Measurements from ENCODE around the gene APOBEC2. TPM values are rescaled to one million over a fixed set of nuclear protein-coding genes. Genes with fewer than 3 reads are reported as not detected.

The APOBEC2 gene
- total and polyA plus RNA-seq, 9 of the 15 experiments (the other 6 are each of a cell fraction or from before 2014, with no cell fraction given) = 0.25 to 1.6 TPM; not detected in 7

DNA sequence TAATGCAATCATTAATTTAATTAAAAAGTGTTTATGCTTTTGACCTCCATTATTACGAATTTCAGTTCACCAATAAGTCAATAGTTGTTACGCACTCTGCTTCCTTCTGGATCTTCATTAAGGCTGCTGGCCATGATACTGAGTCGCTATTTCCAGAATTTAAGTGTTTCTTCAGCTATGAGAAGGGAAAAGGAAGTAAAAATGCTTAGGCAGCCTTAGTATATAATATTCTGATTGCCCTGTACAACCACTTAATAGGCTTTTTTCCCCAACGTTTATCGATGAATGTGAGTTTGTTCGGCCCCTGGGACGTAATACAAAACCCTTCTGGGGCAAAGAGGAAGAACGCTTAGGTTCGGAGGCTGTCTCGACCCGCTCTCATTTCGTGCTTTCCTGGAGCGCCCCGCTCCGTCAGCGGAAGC, 18.5 kb downstream of the APOBEC2 start (continued):
- TF ChIP-seq, protein P1, sequence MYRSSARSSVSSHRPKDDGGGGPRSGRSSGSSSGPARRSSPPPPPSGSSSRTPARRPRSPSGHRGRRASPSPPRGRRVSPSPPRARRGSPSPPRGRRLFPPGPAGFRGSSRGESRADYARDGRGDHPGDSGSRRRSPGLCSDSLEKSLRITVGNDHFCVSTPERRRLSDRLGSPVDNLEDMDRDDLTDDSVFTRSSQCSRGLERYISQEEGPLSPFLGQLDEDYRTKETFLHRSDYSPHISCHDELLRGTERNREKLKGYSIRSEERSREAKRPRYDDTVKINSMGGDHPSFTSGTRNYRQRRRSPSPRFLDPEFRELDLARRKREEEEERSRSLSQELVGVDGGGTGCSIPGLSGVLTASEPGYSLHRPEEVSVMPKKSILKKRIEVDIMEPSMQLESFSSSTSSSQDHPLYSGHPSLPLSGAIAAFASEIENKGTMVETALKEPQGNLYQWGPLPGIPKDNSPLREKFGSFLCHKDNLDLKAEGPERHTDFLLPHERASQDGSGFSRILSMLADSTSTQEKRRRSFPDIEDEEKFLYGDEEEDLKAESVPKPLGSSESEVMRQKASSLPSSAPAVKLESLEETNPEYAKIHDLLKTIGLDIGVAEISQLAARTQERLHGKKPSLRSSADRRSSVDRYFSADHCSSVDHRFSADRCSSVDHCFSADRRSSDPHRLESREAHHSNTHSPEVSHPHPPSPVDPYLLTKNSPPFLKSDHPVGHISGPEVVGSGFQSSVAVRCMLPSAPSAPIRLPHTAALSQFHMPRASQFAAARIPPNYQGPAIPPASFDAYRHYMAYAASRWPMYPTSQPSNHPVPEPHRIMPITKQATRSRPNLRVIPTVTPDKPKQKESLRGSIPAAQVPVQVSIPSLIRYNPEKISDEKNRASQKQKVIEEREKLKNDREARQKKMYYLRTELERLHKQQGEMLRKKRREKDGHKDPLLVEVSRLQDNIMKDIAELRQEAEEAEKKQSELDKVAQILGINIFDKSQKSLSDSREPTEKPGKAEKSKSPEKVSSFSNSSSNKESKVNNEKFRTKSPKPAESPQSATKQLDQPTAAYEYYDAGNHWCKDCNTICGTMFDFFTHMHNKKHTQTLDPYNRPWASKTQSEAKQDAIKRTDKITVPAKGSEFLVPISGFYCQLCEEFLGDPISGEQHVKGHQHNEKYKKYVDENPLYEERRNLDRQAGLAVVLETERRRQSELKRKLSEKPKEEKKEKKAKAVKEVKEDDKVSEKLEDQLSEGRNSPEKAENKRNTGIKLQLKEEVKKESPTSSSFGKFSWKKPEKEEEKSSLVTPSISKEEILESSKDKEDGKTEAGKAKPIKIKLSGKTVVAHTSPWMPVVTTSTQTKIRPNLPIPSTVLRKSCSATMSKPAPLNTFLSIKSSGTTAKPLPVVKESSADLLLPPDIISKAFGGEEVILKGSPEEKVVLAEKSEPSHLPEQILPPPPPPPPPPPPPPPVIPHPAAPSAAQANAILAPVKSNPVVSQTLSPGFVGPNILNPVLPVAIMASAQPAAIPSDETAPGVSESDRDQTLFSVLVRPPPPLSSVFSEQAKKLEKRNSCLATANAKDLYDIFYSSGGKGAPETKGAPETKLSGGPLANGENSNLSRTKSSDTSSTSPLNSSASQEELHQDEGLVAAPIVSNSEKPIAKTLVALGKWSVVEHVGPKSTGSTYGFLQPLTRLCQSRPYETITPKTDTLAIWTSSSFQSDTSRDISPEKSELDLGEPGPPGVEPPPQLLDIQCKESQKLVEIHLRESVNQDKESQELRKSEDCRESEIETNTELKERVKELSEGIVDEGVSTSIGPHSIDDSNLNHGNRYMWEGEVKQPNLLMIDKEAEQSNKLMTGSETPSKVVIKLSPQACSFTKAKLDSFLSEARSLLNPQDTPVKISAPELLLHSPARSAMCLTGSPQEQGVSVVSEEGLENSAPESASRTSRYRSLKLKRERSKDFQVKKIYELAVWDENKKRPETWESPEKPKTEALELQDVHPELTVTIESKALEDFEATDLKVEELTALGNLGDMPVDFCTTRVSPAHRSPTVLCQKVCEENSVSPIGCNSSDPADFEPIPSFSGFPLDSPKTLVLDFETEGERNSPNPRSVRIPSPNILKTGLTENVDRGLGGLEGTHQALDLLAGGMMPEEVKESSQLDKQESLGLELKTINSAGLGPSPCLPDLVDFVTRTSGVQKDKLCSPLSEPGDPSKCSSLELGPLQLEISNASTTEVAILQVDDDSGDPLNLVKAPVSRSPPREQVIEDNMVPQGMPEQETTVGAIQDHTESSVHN (IDR thresholded peaks at IDR 0.05; ENCODE audit: borderline replicate concordance in 1 of 2, low read depth in 1 of 2) = no peak
- TF ChIP-seq JUN (IDR thresholded peaks at IDR 0.05; ENCODE audit: borderline replicate concordance, low read depth, low read length) (no peak), JUN (CRISPR knock-in tag; IDR thresholded peaks at IDR 0.05; ENCODE audit: borderline replicate concordance) (no peak), COPS2 (conservative IDR thresholded peaks at IDR 0.05) (no peak), ZC3H11A (IDR thresholded peaks at IDR 0.05; ENCODE audit: low read depth, low read length) (0 out of 2 replicates have a peak, but pooled peaks have one; percentile 9), SREBF1 (IDR thresholded peaks at IDR 0.05; ENCODE audit: borderline replicate concordance, low read depth, low read length) (no peak), ZNF586 (CRISPR knock-in tag; conservative IDR thresholded peaks at IDR 0.05) (no peak), RBM14 (IDR thresholded peaks at IDR 0.05; ENCODE audit: borderline replicate concordance, insufficient read depth, low read depth, low read length) (no peak), BMI1 (IDR thresholded peaks at IDR 0.05; ENCODE audit: low read length) (no peak), HMGN3 (IDR thresholded peaks at IDR 0.05; ENCODE audit: borderline replicate concordance, extremely low read depth, insufficient read length, low read depth, low read length) (no peak), EP400 (IDR thresholded peaks at IDR 0.05) (no peak)
- TF ChIP-seq, protein P2, sequence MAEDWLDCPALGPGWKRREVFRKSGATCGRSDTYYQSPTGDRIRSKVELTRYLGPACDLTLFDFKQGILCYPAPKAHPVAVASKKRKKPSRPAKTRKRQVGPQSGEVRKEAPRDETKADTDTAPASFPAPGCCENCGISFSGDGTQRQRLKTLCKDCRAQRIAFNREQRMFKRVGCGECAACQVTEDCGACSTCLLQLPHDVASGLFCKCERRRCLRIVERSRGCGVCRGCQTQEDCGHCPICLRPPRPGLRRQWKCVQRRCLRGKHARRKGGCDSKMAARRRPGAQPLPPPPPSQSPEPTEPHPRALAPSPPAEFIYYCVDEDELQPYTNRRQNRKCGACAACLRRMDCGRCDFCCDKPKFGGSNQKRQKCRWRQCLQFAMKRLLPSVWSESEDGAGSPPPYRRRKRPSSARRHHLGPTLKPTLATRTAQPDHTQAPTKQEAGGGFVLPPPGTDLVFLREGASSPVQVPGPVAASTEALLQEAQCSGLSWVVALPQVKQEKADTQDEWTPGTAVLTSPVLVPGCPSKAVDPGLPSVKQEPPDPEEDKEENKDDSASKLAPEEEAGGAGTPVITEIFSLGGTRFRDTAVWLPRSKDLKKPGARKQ (CRISPR knock-in tag; IDR thresholded peaks at IDR 0.05) = no peak
- TF ChIP-seq, protein P3, sequence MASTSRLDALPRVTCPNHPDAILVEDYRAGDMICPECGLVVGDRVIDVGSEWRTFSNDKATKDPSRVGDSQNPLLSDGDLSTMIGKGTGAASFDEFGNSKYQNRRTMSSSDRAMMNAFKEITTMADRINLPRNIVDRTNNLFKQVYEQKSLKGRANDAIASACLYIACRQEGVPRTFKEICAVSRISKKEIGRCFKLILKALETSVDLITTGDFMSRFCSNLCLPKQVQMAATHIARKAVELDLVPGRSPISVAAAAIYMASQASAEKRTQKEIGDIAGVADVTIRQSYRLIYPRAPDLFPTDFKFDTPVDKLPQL (IDR thresholded peaks at IDR 0.05; ENCODE audit: extremely low read depth, insufficient read length) = no peak
- TF ChIP-seq, protein P4, sequence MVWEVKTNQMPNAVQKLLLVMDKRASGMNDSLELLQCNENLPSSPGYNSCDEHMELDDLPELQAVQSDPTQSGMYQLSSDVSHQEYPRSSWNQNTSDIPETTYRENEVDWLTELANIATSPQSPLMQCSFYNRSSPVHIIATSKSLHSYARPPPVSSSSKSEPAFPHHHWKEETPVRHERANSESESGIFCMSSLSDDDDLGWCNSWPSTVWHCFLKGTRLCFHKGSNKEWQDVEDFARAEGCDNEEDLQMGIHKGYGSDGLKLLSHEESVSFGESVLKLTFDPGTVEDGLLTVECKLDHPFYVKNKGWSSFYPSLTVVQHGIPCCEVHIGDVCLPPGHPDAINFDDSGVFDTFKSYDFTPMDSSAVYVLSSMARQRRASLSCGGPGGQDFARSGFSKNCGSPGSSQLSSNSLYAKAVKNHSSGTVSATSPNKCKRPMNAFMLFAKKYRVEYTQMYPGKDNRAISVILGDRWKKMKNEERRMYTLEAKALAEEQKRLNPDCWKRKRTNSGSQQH (CRISPR knock-in tag; IDR thresholded peaks at IDR 0.05) = no peak
- TF ChIP-seq, protein P5, sequence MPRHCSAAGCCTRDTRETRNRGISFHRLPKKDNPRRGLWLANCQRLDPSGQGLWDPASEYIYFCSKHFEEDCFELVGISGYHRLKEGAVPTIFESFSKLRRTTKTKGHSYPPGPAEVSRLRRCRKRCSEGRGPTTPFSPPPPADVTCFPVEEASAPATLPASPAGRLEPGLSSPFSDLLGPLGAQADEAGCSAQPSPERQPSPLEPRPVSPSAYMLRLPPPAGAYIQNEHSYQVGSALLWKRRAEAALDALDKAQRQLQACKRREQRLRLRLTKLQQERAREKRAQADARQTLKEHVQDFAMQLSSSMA (CRISPR knock-in tag; IDR thresholded peaks at IDR 0.05) = no peak

All from K562 (cell line).